Measurements from ENCODE around the gene NOXA1. TPM values are rescaled to one million over a fixed set of nuclear protein-coding genes. Genes with fewer than 3 reads are reported as not detected.

NOXA1 gene
- polyA plus RNA-seq, 4 donors = 8.0 to 38.0 (median 20.7) TPM

DNA sequence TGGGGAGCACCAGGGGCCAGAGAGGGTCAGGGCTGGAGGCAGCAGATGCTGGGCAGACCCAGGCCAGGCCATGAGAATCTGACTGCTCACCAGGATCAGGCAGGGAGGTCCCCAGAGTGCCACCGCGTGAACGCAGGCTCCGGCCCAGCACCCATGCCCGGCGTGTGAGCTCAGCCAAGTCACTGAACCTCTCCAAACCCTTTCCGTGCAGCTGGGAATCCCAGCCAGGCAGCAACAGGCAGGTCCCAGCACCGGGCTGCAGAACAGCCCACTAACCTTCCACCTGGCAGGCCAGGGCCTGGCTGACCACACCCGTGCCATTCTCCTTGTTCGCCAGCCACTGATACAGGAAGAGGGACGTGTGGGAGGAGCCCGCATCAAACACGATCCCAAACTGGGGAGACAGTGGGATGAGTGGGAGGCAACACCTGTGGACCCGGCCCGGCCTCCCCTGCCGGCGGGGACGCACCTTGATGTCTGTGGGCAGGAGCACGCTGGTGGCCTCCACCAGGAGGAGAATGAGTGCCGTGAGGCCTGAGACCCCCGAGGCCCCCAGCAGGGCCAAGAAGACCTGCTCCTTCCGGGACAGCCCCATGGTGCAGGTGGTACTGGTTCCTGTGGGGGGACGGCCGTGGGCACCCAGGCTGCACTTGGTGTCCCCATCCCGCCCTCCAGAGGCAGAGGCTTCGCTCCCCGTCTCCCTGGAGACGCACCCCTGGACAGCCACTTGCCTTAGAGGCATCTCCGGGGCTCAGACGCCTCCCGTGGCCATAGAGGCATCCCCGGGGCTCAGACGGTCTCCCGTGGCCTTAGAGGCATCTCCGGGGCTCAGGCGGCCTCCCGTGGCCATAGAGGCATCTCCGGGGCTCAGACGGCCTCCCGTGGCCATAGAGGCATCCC, 14.7 kb downstream of the NOXA1 start:
- no peak for FAIRE-seq

DNA sequence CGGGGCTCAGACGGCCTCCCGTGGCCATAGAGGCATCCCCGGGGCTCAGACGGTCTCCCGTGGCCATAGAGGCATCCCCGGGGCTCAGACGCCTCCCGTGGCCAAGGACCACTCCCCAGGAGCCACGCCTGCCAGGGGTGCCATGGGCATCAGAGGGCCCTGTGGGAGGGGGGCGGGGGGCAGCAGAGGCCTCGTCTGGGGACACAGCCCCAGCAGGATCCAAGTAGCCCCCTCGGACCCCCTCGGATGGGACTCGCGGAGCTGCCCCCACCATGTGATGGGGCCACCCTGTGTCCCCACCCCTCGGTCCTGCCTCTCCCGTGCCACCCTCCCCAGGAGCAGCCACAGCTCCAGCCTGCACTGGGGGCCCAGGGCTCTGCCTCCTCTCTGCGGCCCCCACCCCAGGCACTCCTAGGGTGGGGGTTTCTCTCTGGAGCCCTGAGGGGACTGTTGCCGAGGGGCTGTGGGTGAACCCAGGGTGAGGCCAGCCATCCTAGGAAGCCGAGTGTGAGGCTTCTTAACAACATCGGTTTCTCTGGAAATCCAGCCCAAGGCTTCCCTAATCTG, 15.5 kb downstream of the NOXA1 start:
- WGBS, 3 donors = 34 to 78% (median 44%) methylated on average over 18 to 22 of the region's 22 CpGs
- Histone ChIP-seq H3K36me3 (ENCODE audit: control insufficient read depth in 3 of 3, insufficient read depth in 2 of 3, low read depth in 1 of 3, low read length in 3 of 3) (peaks cover 0 to 19% (median 0%) of the 10 kb centered on the region in 3 donors), H3K27ac (ENCODE audit: low read depth in 1 of 3, low read length in 2 of 3) (no peak overlapping the region), H3K27me3 (ENCODE audit: control insufficient read depth in 3 of 3, insufficient read depth in 3 of 3, low read length in 3 of 3) (no peaks in the 10 kb centered on the region), H3K9me3 (ENCODE audit: control insufficient read depth in 2 of 2, insufficient read depth in 1 of 2, low read depth in 1 of 2, low read length in 1 of 2) (no peaks in the 10 kb centered on the region), H3K4me1 (ENCODE audit: control insufficient read depth in 3 of 3, insufficient read depth in 2 of 3, low read depth in 1 of 3, low read length in 2 of 3) (peaks cover 0 to 5% (median 0%) of the 10 kb centered on the region in 3 donors), H3K4me3 (ENCODE audit: low read depth in 1 of 3, low read length in 3 of 3) (peak overlapping the region in 1 of 3 donors; percentile 4)
- DNase-seq (no peak), FAIRE-seq (no peak)

More for the DNA sequence above, 14.7 kb downstream of the NOXA1 start:
- Histone ChIP-seq H3K27me3 (ENCODE audit: control insufficient read depth in 3 of 3, insufficient read depth in 3 of 3, low read length in 3 of 3) (no peaks in the 10 kb centered on the region), H3K9me3 (ENCODE audit: control insufficient read depth in 2 of 2, insufficient read depth in 1 of 2, low read depth in 1 of 2, low read length in 1 of 2) (no peaks in the 10 kb centered on the region), H3K4me1 (ENCODE audit: control insufficient read depth in 3 of 3, insufficient read depth in 2 of 3, low read depth in 1 of 3, low read length in 2 of 3) (peaks cover 0 to 5% (median 0%) of the 10 kb centered on the region in 3 donors), H3K4me3 (ENCODE audit: low read depth in 1 of 3, low read length in 3 of 3) (peak overlapping the region in 1 of 3 donors; percentile 13), H3K36me3 (ENCODE audit: control insufficient read depth in 3 of 3, insufficient read depth in 2 of 3, low read depth in 1 of 3, low read length in 3 of 3) (peaks cover 0 to 24% (median 0%) of the 10 kb centered on the region in 3 donors), H3K27ac (ENCODE audit: low read depth in 1 of 3, low read length in 2 of 3) (peak overlapping the region in 1 of 3 donors; percentile 9)
- WGBS, 3 donors = 27 to 76% (median 43%) methylated on average over 38 to 40 of the region's 40 CpGs
- peak in 1 of 2 donors; percentile 36 for DNase-seq

DNA sequence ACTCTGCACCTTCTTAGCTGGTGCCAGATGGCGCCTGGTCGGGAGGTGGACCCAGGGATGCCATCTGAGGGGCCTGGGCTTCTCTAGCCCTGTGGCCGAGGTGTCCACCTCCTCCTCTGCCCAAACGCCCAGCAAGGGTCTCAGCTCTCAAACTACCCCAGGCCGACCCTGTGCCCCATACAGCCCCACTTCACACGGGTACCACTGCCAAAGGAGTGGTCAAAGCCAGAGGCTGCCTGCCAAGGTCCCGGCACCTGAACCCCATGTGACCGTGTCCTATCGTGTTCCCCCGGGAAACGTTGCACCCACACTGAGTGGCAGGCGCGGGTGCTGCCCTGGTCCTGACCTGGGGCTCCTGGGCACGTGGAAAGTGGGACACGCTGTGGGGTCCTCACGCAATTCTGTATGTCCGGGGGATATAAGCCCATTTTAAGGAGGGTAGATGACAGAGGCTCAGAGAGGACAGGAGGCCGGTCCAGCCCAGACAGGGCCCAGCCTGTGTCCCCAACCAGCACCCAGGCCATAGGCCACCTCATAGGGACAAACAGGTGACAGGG, 16.0 kb downstream of the NOXA1 start:
- H3K27me3 ChIP-seq (ENCODE audit: control insufficient read depth in 3 of 3, insufficient read depth in 3 of 3, low read length in 3 of 3) = no peaks in the 10 kb centered on the region

DNA sequence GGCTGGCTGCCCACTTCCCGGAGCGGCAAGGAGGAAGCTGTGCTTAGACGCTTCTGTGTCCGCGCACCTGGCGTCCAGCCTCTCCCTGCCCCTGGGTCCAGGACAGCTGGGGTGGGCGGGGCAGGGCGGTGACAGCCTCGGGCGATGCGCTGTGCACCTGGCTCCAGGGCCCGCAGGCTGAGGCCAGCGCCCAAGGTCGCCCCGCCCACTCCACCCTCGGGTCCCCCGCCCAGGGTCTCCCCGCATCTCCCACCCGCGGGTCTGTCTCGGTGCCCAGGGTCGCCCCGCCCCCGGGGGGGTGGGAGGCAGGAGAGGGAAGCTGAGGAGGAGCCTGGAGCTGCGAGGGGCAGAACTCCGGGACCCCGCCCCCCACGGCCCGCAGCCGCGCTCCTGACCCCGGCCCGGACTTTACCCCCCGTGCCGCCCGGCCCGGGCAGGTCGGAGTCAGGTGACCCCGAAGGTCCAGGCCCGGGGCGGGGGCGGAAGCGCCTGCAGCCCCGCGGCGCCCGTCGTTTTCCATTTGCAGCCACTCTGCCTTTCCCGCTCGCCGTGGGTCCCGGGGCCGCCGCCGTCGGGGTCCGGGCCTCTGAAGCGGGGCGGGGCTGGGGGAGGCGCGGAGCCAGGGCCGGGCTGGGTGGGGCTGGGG, 18.2 kb downstream of the NOXA1 start, which contains the start of gene ENTPD8:
Gene ENTPD8, minus strand, starts transcription at position 69 of the 646 bp plus-strand sequence. CDS start 3,072 bp downstream, outside the sequence.
- H3K27me3 ChIP-seq (ENCODE audit: control insufficient read depth in 3 of 3, insufficient read depth in 3 of 3, low read length in 3 of 3) = peaks cover 0 to 5% (median 0%) of the 10 kb centered on the region in 3 donors
- FAIRE-seq = no peak
- WGBS, 3 donors = 1 to 2% (median 1%) methylated on average over 43 to 62 of the region's 62 CpGs

More for the DNA sequence above, 16.0 kb downstream of the NOXA1 start:
- Histone ChIP-seq H3K4me1 (ENCODE audit: control insufficient read depth in 3 of 3, insufficient read depth in 2 of 3, low read depth in 1 of 3, low read length in 2 of 3) (peaks cover 0 to 5% (median 0%) of the 10 kb centered on the region in 3 donors), H3K36me3 (ENCODE audit: control insufficient read depth in 3 of 3, insufficient read depth in 2 of 3, low read depth in 1 of 3, low read length in 3 of 3) (peaks cover 0 to 13% (median 0%) of the 10 kb centered on the region in 3 donors), H3K27ac (ENCODE audit: low read depth in 1 of 3, low read length in 2 of 3) (no peak overlapping the region), H3K4me3 (ENCODE audit: low read depth in 1 of 3, low read length in 3 of 3) (peak overlapping the region in 1 of 3 donors; percentile 4), H3K9me3 (ENCODE audit: control insufficient read depth in 2 of 2, insufficient read depth in 1 of 2, low read depth in 1 of 2, low read length in 1 of 2) (no peaks in the 10 kb centered on the region)
- DNase-seq = no peak
- no peak for FAIRE-seq
- WGBS, 3 donors = 21 to 64% (median 44%) methylated on average over 18 of the region's 18 CpGs

DNA sequence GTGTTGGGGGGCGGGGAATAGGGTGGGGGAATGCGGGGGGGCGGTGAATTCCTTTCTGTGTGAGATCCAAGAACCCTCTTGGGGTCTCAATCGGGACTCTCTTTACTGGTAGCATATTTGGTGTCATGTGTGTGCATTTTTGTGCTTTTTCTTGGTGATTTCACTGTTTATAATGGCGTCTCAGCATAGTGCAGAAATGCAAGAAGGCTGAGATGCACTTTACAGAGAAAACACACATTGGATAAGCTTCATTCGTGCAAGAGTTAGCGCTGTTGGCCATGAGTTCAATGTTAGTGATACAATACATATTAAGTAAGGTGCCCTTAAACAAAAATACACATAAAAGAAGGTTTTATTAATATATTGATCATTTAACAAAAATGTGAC, 18.7 kb downstream of the NOXA1 start:
- Histone ChIP-seq H3K27me3 (ENCODE audit: control insufficient read depth in 3 of 3, insufficient read depth in 3 of 3, low read length in 3 of 3) (peaks cover 0 to 5% (median 0%) of the 10 kb centered on the region in 3 donors), H3K9me3 (ENCODE audit: control insufficient read depth in 2 of 2, insufficient read depth in 1 of 2, low read depth in 1 of 2, low read length in 1 of 2) (no peaks in the 10 kb centered on the region), H3K36me3 (ENCODE audit: control insufficient read depth in 3 of 3, insufficient read depth in 2 of 3, low read depth in 1 of 3, low read length in 3 of 3) (no peaks in the 10 kb centered on the region), H3K27ac (ENCODE audit: low read depth in 1 of 3, low read length in 2 of 3) (peak overlapping the region in 1 of 3 donors; percentile 28), H3K4me1 (ENCODE audit: control insufficient read depth in 3 of 3, insufficient read depth in 2 of 3, low read depth in 1 of 3, low read length in 2 of 3) (peaks cover 0 to 18% (median 0%) of the 10 kb centered on the region in 3 donors), H3K4me3 (ENCODE audit: low read depth in 1 of 3, low read length in 3 of 3) (peak overlapping the region; percentile 5 to 37 (median 32))
- no peak for FAIRE-seq
- DNase-seq = no peak
- WGBS, 3 donors = 14% methylated on average over 6 to 7 of the region's 7 CpGs

More for the DNA sequence above, 18.2 kb downstream of the NOXA1 start, which contains the start of gene ENTPD8:
- Histone ChIP-seq H3K9me3 (ENCODE audit: control insufficient read depth in 2 of 2, insufficient read depth in 1 of 2, low read depth in 1 of 2, low read length in 1 of 2) (no peaks in the 10 kb centered on the region), H3K36me3 (ENCODE audit: control insufficient read depth in 3 of 3, insufficient read depth in 2 of 3, low read depth in 1 of 3, low read length in 3 of 3) (no peaks in the 10 kb centered on the region), H3K4me1 (ENCODE audit: control insufficient read depth in 3 of 3, insufficient read depth in 2 of 3, low read depth in 1 of 3, low read length in 2 of 3) (peaks cover 0 to 18% (median 0%) of the 10 kb centered on the region in 3 donors), H3K27ac (ENCODE audit: low read depth in 1 of 3, low read length in 2 of 3) (peak within 1 kb of the TSS in 2 of 3 donors; percentile 45 to 71), H3K4me3 (ENCODE audit: low read depth in 1 of 3, low read length in 3 of 3) (peak within 1 kb of the TSS; percentile 5 to 37 (median 35))
- peak; percentile 90 to 96 for DNase-seq

DNA sequence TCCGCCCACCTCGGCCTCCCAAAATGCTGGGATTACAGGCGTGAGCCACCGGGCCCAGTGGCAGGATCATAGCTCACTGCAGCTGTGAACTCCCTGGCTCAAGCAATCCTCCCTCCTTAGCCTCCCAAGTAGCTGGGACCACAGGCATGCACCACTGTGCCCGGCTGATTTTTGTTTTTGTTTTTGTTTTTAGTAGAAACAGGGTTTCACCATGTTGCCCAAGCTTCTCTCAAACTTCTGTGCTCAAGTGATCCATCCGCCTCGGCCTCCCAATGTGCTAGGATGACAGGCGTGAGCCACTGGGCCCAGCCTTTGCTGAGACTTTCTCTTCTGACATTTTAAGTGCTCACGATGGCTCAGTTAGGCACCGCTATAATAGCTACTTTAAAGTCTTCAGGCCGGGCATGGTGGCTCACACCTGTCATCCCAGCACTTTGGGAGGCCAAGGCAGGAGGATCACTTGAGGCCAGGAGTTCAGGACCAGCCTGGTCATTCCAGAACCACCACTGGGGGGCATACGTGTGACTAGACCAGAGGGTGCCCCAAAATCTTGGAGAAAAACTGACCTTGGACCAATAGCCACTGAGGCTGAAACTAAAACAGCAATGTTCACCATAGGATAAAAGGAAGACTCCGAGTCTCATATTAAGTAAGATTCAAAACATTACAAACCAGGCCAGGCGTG, 21.1 kb downstream of the NOXA1 start:
- H3K27me3 ChIP-seq (ENCODE audit: control insufficient read depth in 3 of 3, insufficient read depth in 3 of 3, low read length in 3 of 3) = peaks cover 0 to 5% (median 0%) of the 10 kb centered on the region in 3 donors
- no peak overlapping the region for H3K27ac ChIP-seq (ENCODE audit: low read depth in 1 of 3, low read length in 2 of 3)
- no peak for FAIRE-seq
- H3K4me1 ChIP-seq (ENCODE audit: control insufficient read depth in 3 of 3, insufficient read depth in 2 of 3, low read depth in 1 of 3, low read length in 2 of 3) = peaks cover 0 to 18% (median 0%) of the 10 kb centered on the region in 3 donors
- H3K9me3 ChIP-seq (ENCODE audit: control insufficient read depth in 2 of 2, insufficient read depth in 1 of 2, low read depth in 1 of 2, low read length in 1 of 2) = no peaks in the 10 kb centered on the region
- H3K36me3 ChIP-seq (ENCODE audit: control insufficient read depth in 3 of 3, insufficient read depth in 2 of 3, low read depth in 1 of 3, low read length in 3 of 3) = peaks cover 0 to 17% (median 0%) of the 10 kb centered on the region in 3 donors
- no peak for DNase-seq
- 84 to 87% (median 85%) methylated on average over 14 of the region's 14 CpGs for WGBS, 3 donors
- no peak overlapping the region for H3K4me3 ChIP-seq (ENCODE audit: low read depth in 1 of 3, low read length in 3 of 3)

DNA sequence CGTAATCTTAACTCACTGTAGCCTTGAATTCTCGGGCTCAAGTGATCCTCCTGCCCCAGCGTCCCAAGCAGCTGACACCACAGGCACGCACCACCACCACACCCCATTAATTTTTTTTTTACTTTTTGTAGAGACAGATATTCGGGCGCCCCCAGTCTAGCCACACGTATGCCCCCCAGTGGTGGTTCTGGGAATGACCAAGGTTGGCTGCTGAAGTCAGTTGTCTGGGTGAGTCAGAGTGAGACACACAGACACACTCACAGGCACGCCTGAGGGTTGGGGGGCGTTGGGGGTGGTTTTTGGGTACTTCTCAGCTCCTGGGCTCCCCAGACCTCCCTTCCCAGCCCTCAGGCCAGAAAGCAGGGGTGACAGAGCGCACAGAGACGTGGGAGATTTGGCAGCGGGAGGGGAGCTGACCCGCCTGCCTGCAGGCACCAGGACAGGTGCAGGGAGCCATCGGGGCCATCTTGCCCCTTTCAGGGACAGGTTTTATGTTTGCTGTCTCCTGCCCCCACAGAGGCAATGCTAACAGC, 22.1 kb downstream of the NOXA1 start:
- peaks cover 0 to 26% (median 6%) of the 10 kb centered on the region in 3 donors for H3K36me3 ChIP-seq (ENCODE audit: control insufficient read depth in 3 of 3, insufficient read depth in 2 of 3, low read depth in 1 of 3, low read length in 3 of 3)
- DNase-seq (peak; percentile 89 to 93), FAIRE-seq (no peak)
- H3K4me1 ChIP-seq (ENCODE audit: control insufficient read depth in 3 of 3, insufficient read depth in 2 of 3, low read depth in 1 of 3, low read length in 2 of 3) = peaks cover 0 to 18% (median 0%) of the 10 kb centered on the region in 3 donors
- peak overlapping the region in 1 of 3 donors; percentile 3 for H3K4me3 ChIP-seq (ENCODE audit: low read depth in 1 of 3, low read length in 3 of 3)
- H3K9me3 ChIP-seq (ENCODE audit: control insufficient read depth in 2 of 2, insufficient read depth in 1 of 2, low read depth in 1 of 2, low read length in 1 of 2) = no peaks in the 10 kb centered on the region
- peaks cover 0 to 5% (median 0%) of the 10 kb centered on the region in 3 donors for H3K27me3 ChIP-seq (ENCODE audit: control insufficient read depth in 3 of 3, insufficient read depth in 3 of 3, low read length in 3 of 3)
- WGBS, 3 donors = 2 to 15% (median 7%) methylated on average over 14 of the region's 14 CpGs
- no peak overlapping the region for H3K27ac ChIP-seq (ENCODE audit: low read depth in 1 of 3, low read length in 2 of 3)
